Activated T-helper 17 cell treated with anti-CD3 and anti-CD28 coated beads, Interleukin-2, amount 50 U/mL, for 72 hours (primary cell): ENCODE results near the gene TACC2. TPM values are rescaled to one million over a fixed set of nuclear protein-coding genes. Genes with fewer than 3 reads are reported as not detected.

Experiments used
- ATAC-seq: fragments of 150-1000 bp; cut with Tn5 transposase; replicated peaks from 2 replicates; pipeline ENCODE4 v1.10.0; 2021; ENCODE audit warnings: mild to moderate bottlenecking, moderate library complexity
- H3K27ac Mint-ChIP-seq: one replicate; pipeline ENCODE4 v1.8.0; 2022; ENCODE audit warnings: mixed read lengths
- H3K27me3 Mint-ChIP-seq: one replicate; pipeline ENCODE4 v1.8.0; 2022; ENCODE audit warnings: mixed read lengths
- H3K36me3 Mint-ChIP-seq: one replicate; pipeline ENCODE4 v1.8.0; 2022; ENCODE audit warnings: low read depth, mild to moderate bottlenecking, mixed read lengths
- H3K4me1 Mint-ChIP-seq: one replicate; pipeline ENCODE4 v1.8.0; 2022; ENCODE audit warnings: mixed read lengths
- H3K4me3 Mint-ChIP-seq: one replicate; pipeline ENCODE4 v1.8.0; 2022; ENCODE audit warnings: mild to moderate bottlenecking, mixed read lengths
- H3K9me3 Mint-ChIP-seq: one replicate; pipeline ENCODE4 v1.8.0; 2022; ENCODE audit warnings: mixed read lengths
- total RNA-seq, 2 donors: library from RNA; stranded (reverse); gene quantifications; one replicate each; pipeline ENCODE4 v1.2.3, GENCODE V29; 2022

The TACC2 gene
- total RNA-seq, 2 donors from 2014 or later: not detected

DNA sequence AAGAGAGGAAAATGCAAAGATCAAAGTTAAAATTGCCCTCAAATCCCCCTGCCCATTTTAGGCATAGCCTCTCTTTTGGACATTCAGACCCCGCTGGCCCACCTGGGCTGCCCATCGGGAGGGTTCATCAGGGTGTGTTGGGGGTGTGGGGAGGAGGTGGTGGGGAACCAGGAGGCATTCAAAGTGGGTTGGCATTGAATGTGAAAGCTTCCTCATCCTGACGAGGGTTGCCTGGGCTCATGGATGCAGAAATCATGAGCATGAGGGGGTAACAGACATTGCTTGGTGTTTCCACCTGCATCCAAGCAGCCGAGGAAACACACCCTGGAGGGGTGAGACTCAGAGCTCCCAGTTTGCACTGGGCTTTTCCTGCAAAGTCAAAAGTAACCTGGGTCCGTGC is 302.8 kb downstream of the TACC2 start:
- no peaks in the 10 kb centered on the region for H3K36me3 Mint-ChIP-seq
- no peak for ATAC-seq
- H3K27ac Mint-ChIP-seq: no peak overlapping the region
- H3K27me3 Mint-ChIP-seq: peaks cover 7% of the 10 kb centered on the region
- no peak overlapping the region for H3K4me3 Mint-ChIP-seq
- no peaks in the 10 kb centered on the region for H3K9me3 Mint-ChIP-seq
- H3K4me1 Mint-ChIP-seq: peaks cover 12% of the 10 kb centered on the region

DNA sequence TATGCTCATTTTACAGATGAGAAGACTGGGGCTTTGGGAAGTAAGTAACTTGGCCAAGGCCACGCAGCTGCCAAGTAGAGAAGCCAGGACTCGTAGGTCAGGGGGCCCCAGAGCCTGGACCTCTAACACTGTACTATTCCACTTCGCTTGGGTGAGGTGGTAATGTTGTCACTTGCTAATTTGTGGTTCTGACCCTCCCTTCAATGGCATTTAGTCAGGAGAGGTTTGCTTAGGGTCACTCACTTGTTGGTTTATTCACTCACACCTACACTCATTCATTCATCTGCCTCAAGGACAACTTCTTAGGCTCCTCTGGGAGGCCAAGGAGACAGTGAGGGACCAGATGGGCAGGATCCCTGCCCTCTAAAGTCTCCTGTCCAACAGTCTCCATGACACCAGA is 303.4 kb downstream of the TACC2 start:
- no peaks in the 10 kb centered on the region for H3K36me3 Mint-ChIP-seq
- no peak overlapping the region for H3K27ac Mint-ChIP-seq
- no peak overlapping the region for H3K4me3 Mint-ChIP-seq
- H3K9me3 Mint-ChIP-seq: no peaks in the 10 kb centered on the region
- peaks cover 12% of the 10 kb centered on the region for H3K4me1 Mint-ChIP-seq
- no peak for ATAC-seq
- H3K27me3 Mint-ChIP-seq: peaks cover 6% of the 10 kb centered on the region

DNA sequence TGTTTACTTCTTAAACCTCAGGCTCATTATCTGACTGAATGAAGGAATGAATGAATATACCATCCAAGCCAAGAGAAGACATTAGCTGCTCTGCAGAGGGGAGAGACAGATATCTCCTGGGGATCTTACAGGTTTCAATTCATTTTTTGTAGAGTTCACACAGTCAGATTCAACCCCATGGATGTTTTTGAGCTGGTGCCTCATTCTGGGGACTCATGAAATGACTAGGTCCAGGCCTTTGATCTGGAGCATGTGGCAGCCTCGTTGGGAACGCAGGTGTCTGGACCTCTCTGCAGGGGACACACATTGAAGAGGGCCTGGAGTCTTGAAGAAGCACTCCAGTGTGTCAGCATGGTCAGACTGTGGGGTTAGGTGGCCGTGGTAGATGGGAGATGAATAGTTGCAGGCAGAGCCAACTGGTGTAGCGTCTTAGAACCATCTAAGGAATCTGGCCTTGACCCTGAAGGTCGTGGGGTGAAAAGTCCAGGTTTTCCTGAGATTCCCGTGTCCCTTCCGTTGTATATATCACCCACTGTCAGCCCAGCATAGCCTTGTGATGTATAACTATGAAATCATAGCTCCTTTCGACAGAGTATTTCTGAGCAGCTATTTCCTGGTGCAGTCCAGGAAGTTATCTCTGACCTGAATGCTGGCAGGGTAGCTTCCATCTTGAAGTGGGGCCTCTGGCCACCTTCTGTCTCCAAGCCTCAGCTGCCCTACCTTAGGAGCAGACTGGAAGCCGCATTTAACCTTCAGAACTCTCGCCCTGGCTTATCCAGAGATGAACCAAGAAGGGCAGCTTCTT is 304.4 kb downstream of the TACC2 start:
- Mint-ChIP-seq H3K9me3 (no peaks in the 10 kb centered on the region), H3K27ac (no peak overlapping the region), H3K4me3 (no peak overlapping the region), H3K4me1 (peaks cover 12% of the 10 kb centered on the region), H3K36me3 (no peaks in the 10 kb centered on the region), H3K27me3 (peaks cover 2% of the 10 kb centered on the region)
- peak; percentile 52 for ATAC-seq

DNA sequence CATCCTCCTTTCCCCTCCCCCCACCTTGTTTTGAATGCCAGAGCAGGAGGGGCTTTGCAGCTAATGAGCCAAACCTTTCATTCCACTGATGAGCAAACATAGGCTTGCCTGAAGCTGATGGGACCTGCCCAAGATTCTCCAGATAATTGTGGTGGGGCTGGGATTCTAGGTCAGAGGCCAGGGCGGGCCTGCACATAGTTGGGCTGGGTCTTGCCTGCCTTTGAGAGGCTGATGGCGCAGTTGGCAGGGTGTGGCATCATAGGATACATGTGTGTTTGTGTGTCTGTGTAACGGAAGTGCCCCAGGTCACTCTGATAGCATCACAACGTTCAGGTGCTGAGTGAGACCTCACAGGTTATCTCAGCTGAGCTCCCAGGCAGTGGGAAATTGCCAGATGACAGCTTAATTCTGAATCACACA is 305.0 kb downstream of the TACC2 start:
- no peak for ATAC-seq
- Mint-ChIP-seq H3K27ac (no peak overlapping the region), H3K36me3 (no peaks in the 10 kb centered on the region), H3K27me3 (no peaks in the 10 kb centered on the region), H3K4me3 (no peak overlapping the region), H3K9me3 (no peaks in the 10 kb centered on the region), H3K4me1 (peaks cover 12% of the 10 kb centered on the region)

DNA sequence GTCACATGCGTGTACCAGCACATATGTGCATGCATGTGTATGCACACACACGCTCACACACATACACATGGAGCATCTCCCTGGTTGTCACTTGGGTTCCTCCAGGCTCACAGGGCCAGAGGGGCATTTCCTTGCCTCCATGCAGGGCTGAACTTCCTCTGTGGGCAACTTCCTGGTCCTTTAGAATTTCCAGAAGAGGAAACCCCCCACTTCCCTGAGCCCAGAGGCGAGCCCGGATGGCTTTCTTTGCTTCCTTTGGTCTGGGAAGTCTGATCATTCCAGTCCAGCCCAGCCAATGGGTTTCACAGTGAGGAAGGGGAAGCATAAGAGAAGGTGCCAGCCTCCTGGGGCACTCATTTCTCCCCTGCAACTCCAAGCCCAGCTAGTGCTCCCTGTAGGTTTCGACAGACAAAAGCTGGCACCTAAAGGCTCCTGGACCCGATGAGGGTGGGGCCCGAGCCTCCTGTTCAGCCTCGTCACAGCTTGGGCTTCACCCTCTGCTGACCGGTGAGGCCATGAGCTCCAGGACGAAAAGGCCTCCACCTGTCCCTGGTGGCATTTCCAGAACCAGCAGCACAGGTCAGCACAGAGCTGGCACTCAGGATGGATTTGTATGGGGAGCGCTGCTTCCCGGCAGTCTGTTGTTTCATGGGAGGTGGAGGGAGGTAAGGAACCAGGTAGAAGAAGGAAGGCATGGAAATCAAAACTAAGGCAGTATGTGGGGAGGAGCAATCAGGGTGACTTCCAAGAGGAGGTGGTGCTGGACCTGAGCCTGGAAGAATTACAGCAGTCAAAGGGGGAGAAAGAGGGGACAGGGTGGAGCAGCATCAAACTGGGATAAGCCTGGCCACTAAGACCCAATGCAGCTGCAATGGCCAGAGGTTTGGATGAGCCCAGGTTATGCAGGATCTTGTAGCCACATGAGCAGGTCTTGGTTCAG is 305.8 kb downstream of the TACC2 start:
- no peak for ATAC-seq
- Mint-ChIP-seq H3K4me3 (no peak overlapping the region), H3K27ac (no peak overlapping the region), H3K36me3 (no peaks in the 10 kb centered on the region), H3K9me3 (no peaks in the 10 kb centered on the region), H3K4me1 (peaks cover 12% of the 10 kb centered on the region), H3K27me3 (no peaks in the 10 kb centered on the region)

DNA sequence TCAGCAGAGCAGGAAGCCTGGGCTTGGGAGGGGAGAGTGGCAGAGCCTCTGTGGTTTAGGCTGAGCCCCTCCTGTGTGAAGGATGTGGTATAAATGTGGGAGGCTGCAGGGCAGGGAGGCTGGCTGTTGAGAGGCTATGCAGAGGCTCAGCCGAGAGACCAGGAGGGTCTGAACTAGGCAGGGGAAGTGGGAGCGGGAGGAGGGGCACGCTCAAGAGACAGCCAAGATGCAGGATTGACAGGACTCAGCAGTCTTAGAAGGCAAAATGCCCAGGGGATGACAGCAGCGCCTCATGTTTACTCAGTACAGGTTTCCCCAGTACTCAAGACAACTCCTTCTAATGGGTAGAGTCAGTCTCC is 306.5 kb downstream of the TACC2 start:
- H3K4me3 Mint-ChIP-seq: no peak overlapping the region
- no peaks in the 10 kb centered on the region for H3K9me3 Mint-ChIP-seq
- peaks cover 12% of the 10 kb centered on the region for H3K4me1 Mint-ChIP-seq
- H3K27ac Mint-ChIP-seq: no peak overlapping the region
- ATAC-seq: no peak
- no peaks in the 10 kb centered on the region for H3K27me3 Mint-ChIP-seq
- no peaks in the 10 kb centered on the region for H3K36me3 Mint-ChIP-seq

DNA sequence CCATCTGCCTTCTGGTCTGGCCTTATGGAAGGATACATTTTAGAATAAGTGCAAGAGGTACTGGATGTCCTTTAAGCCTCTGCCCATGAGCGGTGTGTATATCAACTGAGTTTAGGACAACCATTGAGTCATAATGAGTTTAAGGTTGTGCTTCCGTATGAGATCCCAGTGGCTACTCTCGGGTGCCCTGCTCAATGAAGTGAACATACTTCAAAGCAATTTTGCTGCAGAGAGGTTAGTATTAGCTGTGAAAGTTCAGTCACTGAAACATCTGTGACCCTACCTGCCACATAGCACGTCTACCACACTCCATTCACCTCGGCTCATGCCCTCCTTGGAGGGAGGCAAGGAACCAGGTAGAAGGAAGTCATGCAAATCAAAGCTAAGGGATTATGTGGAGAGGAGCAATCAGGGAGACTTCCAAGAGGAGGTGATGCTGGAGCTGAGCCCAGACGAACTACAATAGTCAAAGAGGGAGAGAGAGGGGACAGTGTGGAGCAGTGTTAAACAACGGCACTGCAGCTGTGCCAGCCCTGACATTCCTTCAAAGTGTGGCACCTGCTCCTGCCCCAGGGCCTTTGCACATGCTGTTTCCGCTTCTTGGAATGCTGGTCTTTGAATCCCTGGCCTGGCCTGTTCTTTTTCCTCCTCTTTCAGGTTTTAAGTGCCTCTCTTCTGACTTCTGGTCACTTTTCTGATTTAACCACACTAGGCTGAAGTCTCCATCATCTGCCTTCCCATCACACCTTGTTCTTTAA is 307.6 kb downstream of the TACC2 start:
- H3K9me3 Mint-ChIP-seq: no peaks in the 10 kb centered on the region
- H3K27ac Mint-ChIP-seq: no peak overlapping the region
- peaks cover 12% of the 10 kb centered on the region for H3K4me1 Mint-ChIP-seq
- ATAC-seq: no peak
- H3K4me3 Mint-ChIP-seq: no peak overlapping the region
- no peaks in the 10 kb centered on the region for H3K36me3 Mint-ChIP-seq
- H3K27me3 Mint-ChIP-seq: no peaks in the 10 kb centered on the region

DNA sequence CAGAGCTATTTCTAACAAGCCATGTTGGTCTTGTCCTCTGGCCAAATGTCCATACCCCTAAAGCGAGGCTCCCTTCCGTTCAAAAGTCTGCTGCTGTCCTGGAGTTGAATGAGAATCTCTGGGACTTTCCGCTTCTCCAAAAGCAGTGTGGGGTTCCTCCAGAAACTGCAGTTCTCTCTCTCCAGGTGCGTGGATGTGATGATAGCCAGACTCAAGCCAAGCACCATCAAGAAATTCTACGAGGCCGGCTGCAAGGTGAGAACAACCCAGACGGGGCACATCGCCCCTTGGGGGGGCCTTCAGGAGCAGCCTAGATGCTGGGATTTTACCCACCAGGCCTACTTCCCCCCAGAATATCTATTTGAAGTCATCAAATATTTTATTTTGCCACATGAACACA is 308.6 kb downstream of the TACC2 start:
- no peaks in the 10 kb centered on the region for H3K9me3 Mint-ChIP-seq
- no peaks in the 10 kb centered on the region for H3K36me3 Mint-ChIP-seq
- ATAC-seq: no peak
- H3K4me1 Mint-ChIP-seq: peaks cover 12% of the 10 kb centered on the region
- no peaks in the 10 kb centered on the region for H3K27me3 Mint-ChIP-seq
- H3K27ac Mint-ChIP-seq: no peak overlapping the region
- H3K4me3 Mint-ChIP-seq: no peak overlapping the region

DNA sequence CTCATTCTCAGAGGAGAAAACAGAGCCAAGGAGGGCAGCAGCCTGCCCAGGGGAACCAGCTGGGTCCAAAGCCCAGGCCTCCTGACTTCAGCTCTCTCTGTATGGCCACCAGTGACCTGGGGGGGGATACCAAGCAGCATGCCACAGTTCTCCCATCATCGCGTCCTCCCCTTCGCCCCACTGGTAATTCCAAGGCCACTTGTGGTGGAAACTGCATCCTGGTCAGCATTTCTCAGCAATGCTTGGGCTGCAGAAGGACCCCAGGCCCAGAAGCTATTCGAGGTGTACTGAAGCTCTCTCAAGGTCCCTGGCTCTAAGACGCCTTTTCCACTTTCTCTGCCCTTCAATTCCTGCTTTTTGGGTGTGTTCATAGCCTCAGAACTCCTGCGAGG is 309.2 kb downstream of the TACC2 start:
- peaks cover under 1% of the 10 kb centered on the region for H3K27me3 Mint-ChIP-seq
- peaks cover 8% of the 10 kb centered on the region for H3K4me1 Mint-ChIP-seq
- no peaks in the 10 kb centered on the region for H3K9me3 Mint-ChIP-seq
- no peak overlapping the region for H3K27ac Mint-ChIP-seq
- H3K4me3 Mint-ChIP-seq: no peak overlapping the region
- no peaks in the 10 kb centered on the region for H3K36me3 Mint-ChIP-seq
- ATAC-seq: no peak

DNA sequence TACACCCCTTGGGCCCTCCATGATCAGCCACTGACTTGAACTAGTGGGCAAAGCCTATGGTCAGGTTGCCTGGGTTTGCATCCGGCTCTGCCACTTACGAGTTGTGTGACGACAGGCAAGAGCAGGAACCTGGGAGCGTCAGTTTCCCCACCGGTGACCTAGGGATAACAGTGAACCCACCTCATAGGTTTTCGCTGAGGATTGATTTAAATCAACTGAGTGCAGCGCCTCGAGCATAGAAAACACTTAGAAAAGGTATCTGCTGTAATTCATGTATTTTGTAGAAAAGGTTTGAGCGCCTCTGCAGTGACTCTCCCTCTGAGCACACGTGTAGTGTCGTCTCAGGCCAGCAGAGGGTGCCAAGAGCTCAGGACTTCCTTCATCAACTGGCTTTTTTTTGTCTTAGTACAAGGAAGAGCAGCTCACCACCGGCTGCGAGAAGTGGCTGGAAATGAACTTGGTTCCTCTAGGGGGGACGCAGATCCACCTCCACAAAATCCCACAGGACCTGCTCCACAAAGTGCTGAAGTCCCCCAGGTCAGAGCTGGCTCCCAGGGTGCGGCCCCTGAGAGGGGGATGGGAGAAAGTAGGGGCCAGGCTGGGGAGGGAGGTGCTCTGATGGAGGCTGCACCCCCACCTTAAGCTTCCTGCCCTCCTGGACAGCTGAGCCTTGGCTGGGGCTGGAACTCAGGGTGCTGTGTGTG is 309.8 kb downstream of the TACC2 start:
- H3K27ac Mint-ChIP-seq: no peak overlapping the region

DNA sequence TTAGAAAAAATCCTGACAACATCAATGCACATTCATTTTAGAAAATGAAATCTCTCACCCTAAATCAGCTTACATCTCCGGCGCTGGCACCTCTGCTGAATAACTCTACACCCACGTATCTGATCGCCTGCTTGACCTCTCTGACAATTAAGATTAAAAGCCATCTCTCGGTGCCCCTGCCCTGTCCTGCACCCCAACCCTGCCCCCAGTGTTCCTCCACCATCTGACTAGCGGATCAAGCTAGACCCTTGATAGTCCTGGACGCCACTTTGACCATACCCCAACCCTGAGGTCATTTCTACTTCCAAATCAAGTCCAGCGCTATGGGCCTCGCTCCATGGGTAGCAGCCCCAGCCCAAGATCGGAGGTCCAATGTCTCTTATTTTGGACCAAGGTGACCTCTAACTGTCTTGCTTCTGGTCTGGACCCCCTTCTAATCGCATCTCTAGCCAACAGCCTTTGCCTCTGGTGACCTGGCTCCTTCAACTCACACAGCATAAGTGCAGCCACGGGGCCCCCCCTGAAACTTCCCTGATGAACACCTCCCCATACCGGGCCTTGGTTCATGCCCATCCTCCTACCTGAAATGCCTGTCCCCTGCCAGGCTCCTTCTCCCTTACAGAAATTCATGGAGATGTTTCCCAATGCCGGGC is 310.6 kb downstream of the TACC2 start:
- no peaks in the 10 kb centered on the region for H3K36me3 Mint-ChIP-seq
- H3K27ac Mint-ChIP-seq: no peak overlapping the region
- no peaks in the 10 kb centered on the region for H3K9me3 Mint-ChIP-seq
- no peak overlapping the region for H3K4me3 Mint-ChIP-seq
- H3K27me3 Mint-ChIP-seq: peaks cover 4% of the 10 kb centered on the region
- no peak for ATAC-seq
- peaks cover 6% of the 10 kb centered on the region for H3K4me1 Mint-ChIP-seq

More for the DNA sequence above, 309.8 kb downstream of the TACC2 start:
- H3K36me3 Mint-ChIP-seq: no peaks in the 10 kb centered on the region
- peaks cover 4% of the 10 kb centered on the region for H3K27me3 Mint-ChIP-seq
- peak; percentile 70 for ATAC-seq
- H3K4me3 Mint-ChIP-seq: no peak overlapping the region
- H3K9me3 Mint-ChIP-seq: no peaks in the 10 kb centered on the region
- peaks cover 6% of the 10 kb centered on the region for H3K4me1 Mint-ChIP-seq

DNA sequence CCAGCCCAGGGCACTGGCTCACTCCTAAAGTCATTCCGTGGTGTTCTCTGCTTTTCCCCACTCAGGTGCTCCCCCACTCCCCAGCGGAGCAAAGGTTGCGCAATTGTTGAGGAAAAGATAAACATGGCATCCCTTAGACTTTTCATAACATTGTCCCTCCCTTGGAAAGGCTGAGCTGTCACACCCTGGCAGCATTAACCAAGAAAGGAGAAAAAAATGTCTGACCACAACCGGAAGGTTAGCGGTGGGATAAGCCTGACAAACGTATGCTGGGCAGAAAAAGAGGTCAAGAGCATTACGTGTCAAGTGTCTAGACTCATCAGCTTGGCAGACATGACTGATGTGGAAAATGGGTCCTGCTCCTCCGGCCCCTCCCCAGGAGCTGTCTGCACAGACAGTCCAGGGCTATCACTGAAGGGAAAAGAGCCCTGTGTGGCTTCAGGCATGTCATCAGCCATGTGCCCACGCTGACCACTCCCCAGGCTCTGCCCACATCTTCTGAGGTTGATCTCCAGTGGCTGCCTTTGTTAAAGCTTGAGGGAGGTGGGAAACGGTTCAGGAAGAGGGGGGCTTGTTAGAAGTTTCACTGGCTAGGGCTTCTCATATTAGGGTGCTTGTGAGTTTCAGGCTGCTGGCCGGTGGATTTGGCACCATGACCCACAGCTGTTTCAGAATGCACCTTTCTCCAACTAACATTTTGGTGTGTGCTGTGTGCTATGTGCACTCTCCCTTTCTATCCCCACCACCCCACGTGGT is 312.3 kb downstream of the TACC2 start:
- ATAC-seq: peak; percentile 71
- no peaks in the 10 kb centered on the region for H3K36me3 Mint-ChIP-seq
- no peak overlapping the region for H3K4me3 Mint-ChIP-seq
- H3K27ac Mint-ChIP-seq: no peak overlapping the region
- H3K4me1 Mint-ChIP-seq: no peaks in the 10 kb centered on the region
- H3K27me3 Mint-ChIP-seq: peaks cover 4% of the 10 kb centered on the region
- H3K9me3 Mint-ChIP-seq: no peaks in the 10 kb centered on the region

DNA sequence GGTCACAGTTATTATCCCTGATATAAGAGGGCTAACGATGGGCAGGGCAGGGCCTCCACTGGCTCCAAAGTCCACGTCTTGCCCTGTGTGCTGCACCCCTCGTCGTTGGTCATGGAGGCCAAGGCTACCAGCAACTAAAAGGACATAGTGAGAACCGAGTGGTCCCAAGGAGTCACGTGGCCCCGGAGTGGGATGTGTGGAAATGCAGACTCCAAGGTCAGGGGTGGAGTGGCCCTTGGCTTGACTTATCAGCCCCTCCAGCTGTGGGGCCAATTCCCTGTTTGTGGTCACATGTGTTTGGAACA is 312.8 kb downstream of the TACC2 start:
- H3K4me3 Mint-ChIP-seq: no peak overlapping the region
- no peak for ATAC-seq
- no peaks in the 10 kb centered on the region for H3K9me3 Mint-ChIP-seq
- no peaks in the 10 kb centered on the region for H3K36me3 Mint-ChIP-seq
- no peaks in the 10 kb centered on the region for H3K4me1 Mint-ChIP-seq
- peaks cover 4% of the 10 kb centered on the region for H3K27me3 Mint-ChIP-seq
- no peak overlapping the region for H3K27ac Mint-ChIP-seq
